Endothelial cell of umbilical vein (primary cell): ENCODE results near the gene SEBOX. TPM values are rescaled to one million over a fixed set of nuclear protein-coding genes. Genes with fewer than 3 reads are reported as not detected.

Source experiments
- BruUV-seq: library from RNA; stranded (reverse); fragments of 400-500 nt; replicated peaks from 2 replicates; lab custom pipeline; 2021; lab: Mats Ljungman, UMichigan
- CTCF ChIA-PET: fragments of 300-600, 350-600 bp; sonication (Branson Sonifier 250); formaldehyde crosslinking; loops from one replicate; lab custom pipeline; 2021; ENCODE audit warnings: antibody characterized with exemption, inconsistent platforms; lab: Charles Lee
- POLR2A ChIA-PET: fragments of 300-600, 350-600 bp; sonication (Branson Sonifier 250); formaldehyde crosslinking; loops from one replicate; lab custom pipeline; 2021; ENCODE audit warnings: antibody characterized with exemption, inconsistent platforms; lab: Charles Lee
- DNase-seq: peaks from one replicate; pipeline ENCODE4 v3.0.0-alpha.2; 2011; ENCODE audit warnings: low read depth, low spot score
- FAIRE-seq: peaks from 2 replicates; lab custom pipeline; 2011; peaks lifted over from hg19 to GRCh38; lab: Jason Lieb, UNC
- H2AFZ ChIP-seq: 2 replicates; pipeline ENCODE4 v1.6.0; 2012; ENCODE audit warnings: low read depth, low read length, control low read depth, inconsistent platforms
- H3K27ac ChIP-seq: 2 replicates; pipeline ENCODE4 v1.5.1; 2011; ENCODE audit warnings: low read depth, mild to moderate bottlenecking, control low read depth, low read length, moderate library complexity; ENCODE audit not compliant: insufficient read depth
- H3K27me3 ChIP-seq, 2 experiments: 2 replicates each; pipeline versions ENCODE4 v1.6.0 to v1.6.1; 2011; ENCODE audit warnings: low read length in 2 of 2, mixed read lengths in 1 of 2; ENCODE audit not compliant: control insufficient read depth in 2 of 2, insufficient read depth in 2 of 2
- H3K36me3 ChIP-seq, 2 experiments: 2 replicates in 1 of 2; 3 replicates in 1 of 2; pipeline ENCODE4 v1.5.1; 2011; ENCODE audit warnings: low read length in 2 of 2, mild to moderate bottlenecking in 1 of 2, moderate library complexity in 1 of 2; ENCODE audit not compliant: control insufficient read depth in 2 of 2, insufficient read depth in 2 of 2; ENCODE audit errors: extremely low read depth in 1 of 2
- H3K4me1 ChIP-seq: 3 replicates; pipeline ENCODE4 v1.5.1; 2011; ENCODE audit warnings: mild to moderate bottlenecking, low read length; ENCODE audit not compliant: control insufficient read depth, insufficient read depth; ENCODE audit errors: extremely low read depth
- H3K4me2 ChIP-seq: 2 replicates; pipeline ENCODE4 v1.6.1; 2011; ENCODE audit warnings: low read length, control low read depth, mixed read lengths; ENCODE audit not compliant: insufficient read depth
- H3K4me3 ChIP-seq, 3 experiments: fragments of 200-600 bp in 1 of 3; sonication (generic), shearing (Covaris generic) in 1 of 3; replicated peaks in 1 of 3; 2 replicates each; pipeline ENCODE4 v1.5.1; 2011 to 2016; ENCODE audit warnings: control low read depth in 3 of 3, low read length in 3 of 3, mild to moderate bottlenecking in 2 of 3, inconsistent platforms in 1 of 3, low read depth in 1 of 3, moderate library complexity in 1 of 3; ENCODE audit not compliant: insufficient read depth in 1 of 3
- H3K79me2 ChIP-seq: 2 replicates; pipeline ENCODE4 v1.6.0; 2012; ENCODE audit warnings: low read length, inconsistent platforms; ENCODE audit not compliant: control insufficient read depth, insufficient read depth
- H3K9ac ChIP-seq: replicated peaks from 2 replicates; pipeline ENCODE3; 2011; ENCODE audit warnings: low read length, control low read depth; ENCODE audit not compliant: insufficient read depth; ENCODE audit errors: extremely low read depth
- H3K9me1 ChIP-seq: replicated peaks from 3 replicates; pipeline ENCODE4 v1.6.0; 2011; ENCODE audit warnings: mild to moderate bottlenecking, low read length; ENCODE audit not compliant: control insufficient read depth, insufficient read depth; ENCODE audit errors: extremely low read depth
- H3K9me3 ChIP-seq: replicated peaks from 2 replicates; pipeline ENCODE4 v1.5.1; 2012; ENCODE audit warnings: low read length, inconsistent platforms; ENCODE audit not compliant: control insufficient read depth, insufficient read depth
- H4K20me1 ChIP-seq: replicated peaks from 2 replicates; pipeline ENCODE3; 2011; ENCODE audit warnings: mild to moderate bottlenecking, low read length; ENCODE audit not compliant: control insufficient read depth, insufficient read depth; ENCODE audit errors: extremely low read depth
- EZH2 ChIP-seq: IDR thresholded peaks from 2 replicates; pipeline ENCODE4 v1.6.1; 2012; ENCODE audit warnings: borderline replicate concordance, low read depth, mild to moderate bottlenecking, moderate library complexity, low read length, inconsistent platforms; ENCODE audit not compliant: severe bottlenecking
- JUN ChIP-seq: IDR thresholded peaks from 2 replicates; pipeline ENCODE4 v1.6.1; 2011; ENCODE audit warnings: borderline replicate concordance, low read depth; ENCODE audit not compliant: insufficient read length, insufficient read depth
- MAX ChIP-seq: IDR thresholded peaks from 2 replicates; pipeline ENCODE4 v1.6.1; 2011; ENCODE audit not compliant: insufficient read depth, insufficient read length
- MYC ChIP-seq: IDR thresholded peaks from one replicate; pipeline ENCODE4 v1.6.1; 2011; ENCODE audit warnings: mild to moderate bottlenecking, low read depth, low read length
- POLR2A ChIP-seq: IDR thresholded peaks from 2 replicates; pipeline ENCODE4 v1.6.1; 2012; ENCODE audit warnings: low read depth, mild to moderate bottlenecking, control low read depth, low read length
- POLR2AphosphoS5 ChIP-seq: IDR thresholded peaks from 2 replicates; pipeline ENCODE4 v1.6.1; 2012; ENCODE audit warnings: low read depth, mild to moderate bottlenecking, control low read depth, low read length, moderate library complexity; ENCODE audit not compliant: insufficient read depth
- dilution Hi-C: fragments of 300-500 bp; cut with MboI; formaldehyde crosslinking; loops from one replicate; pipeline ENCODE4 v1.15.0; 2019; ENCODE audit warnings: low sequenced_read_pairs; ENCODE audit not compliant: extremely low pct_ligation_motif_present
- intact Hi-C: fragments of 100-400 bp; cut with micrococcal nuclease; formaldehyde crosslinking; loops from one replicate; pipeline ENCODE4 v1.10.0; 2022
- polyA plus RNA-seq, 4 experiments: library from polyadenylated mRNA; depleted of rRNA in 3 of 4; stranded (reverse) in 3 of 4; unstranded in 1 of 4; fragments of >200 nt; gene quantifications; 2 replicates each; pipeline versions ENCODE4 v1.2.1 to v1.2.3, GENCODE V29; 2011 to 2012; ENCODE audit warnings: missing spikeins in 1 of 4
- total RNA-seq: library from RNA; stranded (reverse); gene quantifications from 2 replicates; pipeline ENCODE4 v1.2.3, GENCODE V29; 2021

Gene SEBOX
- total and polyA plus RNA-seq, 2 donors (not counting 3 experiments of a cell fraction or from before 2014, with no cell fraction given) = not detected

GRCh38 chr17:28345419-28346198 is 19.4 kb downstream of the SEBOX start:
- H3K4me1 ChIP-seq = peaks cover 32% of the 10 kb centered on the region
- dilution Hi-C loops = no loop called here
- no peaks in the 10 kb centered on the region for H3K9me1 ChIP-seq
- H3K36me3 ChIP-seq = peaks cover 25 to 47% of the 10 kb centered on the region in 2 experiments
- intact Hi-C loops = loop anchor here (2.0 kb wide), 1 partner anchor 71 kb away; no protein-coding TSS in a partner anchor
- no TSS peak for BruUV-seq
- peak overlapping the region; percentile 60 for H3K9ac ChIP-seq
- H3K4me3 ChIP-seq = no peak overlapping the region
- no peaks in the 10 kb centered on the region for H3K79me2 ChIP-seq
- POLR2A ChIA-PET = interaction anchor here (1.4 to 3.3 kb wide), 2 partner anchors 10 to 11 kb away, joined by 3 to 34 read pairs; partner anchors contain the start of genes IFT20 and TNFAIP1
- no peak overlapping the region for H3K4me2 ChIP-seq
- no peak overlapping the region for H2AFZ ChIP-seq
- H3K27ac ChIP-seq = peak overlapping the region; percentile 88
- DNase-seq (peak; percentile 32), FAIRE-seq (peak; percentile 74)
- no peaks in the 10 kb centered on the region for H3K27me3 ChIP-seq
- TF ChIP-seq POLR2AphosphoS5 (peak; percentile 15), MYC (no peak), POLR2A (peak; percentile 35)
- H3K9me3 ChIP-seq = no peaks in the 10 kb centered on the region
- CTCF ChIA-PET = interaction anchor here (1.2 to 3.9 kb wide), 6 partner anchors 8 to 586 kb away, joined by 3 to 31 read pairs (median 17); partner anchors contain the start of genes IFT20, POLDIP2 and TNFAIP1
- H4K20me1 ChIP-seq = no peaks in the 10 kb centered on the region

DNA sequence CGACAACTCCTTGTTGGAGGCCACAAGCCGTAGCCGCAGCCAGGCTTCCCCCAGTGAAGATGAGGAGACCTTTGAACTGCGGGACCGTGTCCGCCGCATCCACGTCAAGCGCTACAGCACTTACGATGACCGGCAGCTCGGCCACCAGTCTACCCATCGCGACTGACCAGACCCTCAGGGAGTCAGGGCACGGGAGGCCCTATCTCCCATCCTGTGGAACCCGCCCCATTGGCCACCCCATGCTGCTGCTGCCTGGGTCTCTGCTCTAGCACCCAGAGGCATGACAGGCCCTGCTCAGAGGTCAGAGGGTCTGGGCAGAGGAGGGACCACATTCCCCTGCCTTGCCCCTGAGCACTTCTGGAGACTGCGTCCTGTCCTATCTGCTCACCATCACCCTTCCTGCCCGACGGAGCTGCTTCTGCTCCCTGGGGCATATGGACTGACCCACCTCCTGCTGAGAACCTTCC is 20.5 kb downstream of the SEBOX start:
- no peaks in the 10 kb centered on the region for H4K20me1 ChIP-seq
- H3K4me1 ChIP-seq = peaks cover 32% of the 10 kb centered on the region
- peaks cover 8% of the 10 kb centered on the region for H3K79me2 ChIP-seq
- no peak overlapping the region for H3K9ac ChIP-seq
- H3K27ac ChIP-seq = no peak overlapping the region
- ChIA-PET CTCF (interaction anchor here (3.9 kb wide), 1 partner anchor 9 kb away, joined by 31 read pairs; the partner anchor contains the start of genes IFT20 and TNFAIP1), POLR2A (interaction anchor here (3.3 kb wide), 1 partner anchor 9 kb away, joined by 34 read pairs; the partner anchor contains the start of genes IFT20 and TNFAIP1)
- no peak overlapping the region for H2AFZ ChIP-seq
- intact Hi-C loops (no loop called here), dilution Hi-C loops (no loop called here)
- no peaks in the 10 kb centered on the region for H3K9me3 ChIP-seq
- no peaks in the 10 kb centered on the region for H3K9me1 ChIP-seq
- no TSS peak for BruUV-seq
- DNase-seq (no peak), FAIRE-seq (no peak)
- TF ChIP-seq JUN (no peak), MAX (no peak), EZH2 (no peak)
- peaks cover 29 to 53% of the 10 kb centered on the region in 2 experiments for H3K36me3 ChIP-seq
- H3K4me2 ChIP-seq = no peak overlapping the region
- H3K4me3 ChIP-seq = no peak overlapping the region
- no peaks in the 10 kb centered on the region for H3K27me3 ChIP-seq
